Activated T-cell treated with anti-CD3 and anti-CD28 coated beads, Interleukin-2, amount 50 U/mL, for 4 hours (primary cell): ENCODE data around the gene NSUN5. TPM values are rescaled to one million over a fixed set of nuclear protein-coding genes. Genes with fewer than 3 reads are reported as not detected.
"Not testable (repeated sequence)": the region's sequence is repeated elsewhere in the genome, so short reads cannot be mapped to it uniquely, and the experiment has no call there.

ENCODE experiments used
- ATAC-seq, 2 donors: fragments of 200-7000 bp; cut with Tn5 transposase; one replicate each; pipeline ENCODE4 v1.10.0; 2021
- DNase-seq: peaks from one replicate; pipeline ENCODE4 v3.0.0-alpha.2; 2020
- H3K27me3 Mint-ChIP-seq: one replicate; pipeline ENCODE4 v1.8.0; 2021; ENCODE audit warnings: low read depth, mixed read lengths
- H3K36me3 Mint-ChIP-seq: one replicate; pipeline ENCODE4 v1.8.0; 2022; ENCODE audit warnings: mixed read lengths; ENCODE audit not compliant: insufficient read depth
- H3K4me1 Mint-ChIP-seq: one replicate; pipeline ENCODE4 v1.8.0; 2021; ENCODE audit warnings: low read depth, mixed read lengths
- H3K4me3 Mint-ChIP-seq: one replicate; pipeline ENCODE4 v1.8.0; 2021; ENCODE audit warnings: mild to moderate bottlenecking, moderate library complexity, mixed read lengths
- H3K9me3 Mint-ChIP-seq: one replicate; pipeline ENCODE4 v1.8.0; 2021; ENCODE audit warnings: mixed read lengths
- total RNA-seq, 3 donors: library from RNA; stranded (reverse); gene quantifications; one replicate each; pipeline ENCODE4 v1.2.1, GENCODE V29; 2021

The NSUN5 gene
- total RNA-seq, 3 donors from 2014 or later = 82.4 to 98.2 (median 96.0) TPM

- H3K36me3 Mint-ChIP-seq = no peaks in the 10 kb centered on the region
- no peaks in the 10 kb centered on the region for H3K4me1 Mint-ChIP-seq
- peaks cover 14% of the 10 kb centered on the region for H3K27me3 Mint-ChIP-seq
- H3K4me3 Mint-ChIP-seq = no peak overlapping the region
- DNase-seq (no peak), ATAC-seq (no peak)
- no peaks in the 10 kb centered on the region for H3K9me3 Mint-ChIP-seq
Measured at GRCh38 chr7:73340514-73340913, 31.9 kb upstream of the NSUN5 start.

- no peaks in the 10 kb centered on the region for H3K36me3 Mint-ChIP-seq
Measured at GRCh38 chr7:73338321-73338720, 29.7 kb upstream of the NSUN5 start.

DNA sequence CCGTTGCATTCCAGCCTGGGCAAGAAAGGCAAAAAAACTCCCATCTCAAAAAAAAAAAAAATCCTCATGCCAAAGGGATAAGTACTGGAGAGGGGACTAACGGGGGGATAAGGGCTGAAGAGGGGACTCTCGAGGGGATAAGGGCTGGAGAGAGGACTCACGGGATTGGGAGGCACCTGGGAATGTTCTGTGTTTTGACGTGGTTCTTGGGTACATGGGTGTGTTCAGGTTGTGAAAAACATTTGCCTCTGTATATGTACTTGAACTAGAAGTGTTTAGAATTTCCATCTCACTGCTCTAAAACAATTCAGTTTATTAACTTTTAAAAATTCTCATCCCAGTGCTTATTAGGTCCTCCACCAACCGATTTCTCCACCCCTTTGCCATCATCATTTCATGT lies 23.8 kb upstream of the NSUN5 start:
- no peaks in the 10 kb centered on the region for H3K4me1 Mint-ChIP-seq
- H3K27me3 Mint-ChIP-seq = no peaks in the 10 kb centered on the region
- ATAC-seq = no peak
- H3K36me3 Mint-ChIP-seq = no peaks in the 10 kb centered on the region
- DNase-seq = no peak
- H3K9me3 Mint-ChIP-seq = no peaks in the 10 kb centered on the region
- no peak overlapping the region for H3K4me3 Mint-ChIP-seq

More at GRCh38 chr7:73338321-73338720, 29.7 kb upstream of the NSUN5 start:
- no peaks in the 10 kb centered on the region for H3K9me3 Mint-ChIP-seq
- no peaks in the 10 kb centered on the region for H3K4me1 Mint-ChIP-seq
- no peak overlapping the region for H3K4me3 Mint-ChIP-seq
- ATAC-seq (no peak), DNase-seq (no peak)
- H3K27me3 Mint-ChIP-seq = peaks cover 12% of the 10 kb centered on the region

- H3K9me3 Mint-ChIP-seq = no peaks in the 10 kb centered on the region
- ATAC-seq (no peak), DNase-seq (no peak)
- H3K27me3 Mint-ChIP-seq = no peaks in the 10 kb centered on the region
- H3K4me3 Mint-ChIP-seq = no peak overlapping the region
- no peaks in the 10 kb centered on the region for H3K36me3 Mint-ChIP-seq
- H3K4me1 Mint-ChIP-seq = no peaks in the 10 kb centered on the region
Measured at GRCh38 chr7:73330772-73331171, 22.1 kb upstream of the NSUN5 start.

DNA sequence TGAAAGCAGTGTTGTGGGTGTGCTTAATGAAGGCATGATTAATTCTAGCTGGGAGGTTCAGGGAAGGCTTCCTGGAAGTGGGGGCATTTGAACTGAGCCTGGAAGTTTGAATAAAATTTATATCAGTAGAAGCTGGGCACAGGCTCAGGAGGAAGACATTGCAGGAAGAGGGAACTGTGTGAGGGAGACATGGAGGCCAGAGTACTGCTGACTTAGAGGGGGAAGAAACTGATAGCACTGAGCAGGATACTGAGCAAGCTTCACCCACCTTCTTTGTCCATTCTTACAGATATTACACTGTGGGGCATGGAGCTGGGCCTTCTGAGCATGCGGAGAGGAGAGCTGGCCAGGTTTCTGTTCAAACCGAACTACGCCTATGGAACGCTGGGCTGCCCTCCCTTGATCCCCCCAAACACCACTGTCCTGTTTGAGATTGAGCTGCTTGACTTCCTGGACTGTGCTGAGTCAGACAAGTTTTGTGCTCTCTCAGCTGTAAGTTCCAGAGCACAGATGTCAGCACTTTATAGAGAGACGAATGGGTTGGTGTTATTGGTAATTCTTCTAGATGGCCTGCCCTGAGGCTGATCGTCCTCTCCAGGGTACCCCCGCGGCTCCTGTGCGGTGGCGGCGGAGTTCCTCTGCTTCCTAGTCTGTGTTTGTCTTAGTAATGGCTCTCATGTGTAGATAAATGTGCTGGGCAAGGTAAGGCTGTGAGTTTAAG lies 21.4 kb upstream of the NSUN5 start:
- no peak overlapping the region for H3K4me3 Mint-ChIP-seq
- H3K27me3 Mint-ChIP-seq = no peaks in the 10 kb centered on the region
- H3K4me1 Mint-ChIP-seq = no peaks in the 10 kb centered on the region
- no peaks in the 10 kb centered on the region for H3K9me3 Mint-ChIP-seq
- DNase-seq (no peak), ATAC-seq (no peak)
- H3K36me3 Mint-ChIP-seq = no peaks in the 10 kb centered on the region

GRCh38 chr7:73328696-73329095 lies 20.1 kb upstream of the NSUN5 start:
- H3K4me1 Mint-ChIP-seq = peaks cover 7% of the 10 kb centered on the region
- DNase-seq = no peak
- H3K36me3 Mint-ChIP-seq = no peaks in the 10 kb centered on the region
- no peaks in the 10 kb centered on the region for H3K27me3 Mint-ChIP-seq
- no peaks in the 10 kb centered on the region for H3K9me3 Mint-ChIP-seq
- no peak for ATAC-seq
- H3K4me3 Mint-ChIP-seq = no peak overlapping the region

DNA sequence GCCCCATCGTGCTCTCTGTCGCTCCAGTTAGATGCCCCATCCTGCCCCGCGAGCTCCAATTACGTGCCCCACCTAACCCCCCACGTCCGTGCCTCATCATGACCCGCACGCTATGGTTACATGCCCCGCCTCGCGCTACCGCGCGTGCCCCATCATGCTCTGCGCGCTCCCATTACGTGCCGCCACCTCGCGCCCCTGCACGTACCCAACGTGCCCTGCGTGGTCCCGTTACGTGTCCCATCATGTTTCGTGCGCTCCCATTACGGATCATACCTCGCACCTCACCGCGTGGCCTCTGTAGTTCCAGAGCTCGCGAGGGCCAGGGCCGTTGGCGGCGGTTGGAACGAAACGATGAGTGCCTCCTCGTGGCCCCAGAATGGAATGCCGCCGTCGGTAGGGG lies 19.3 kb upstream of the NSUN5 start, which contains the start of the genes FKBP6 and TRIM50:
TSS of gene FKBP6 (plus strand) at position 240 of the 400 bp plus-strand sequence. CDS start 268 bp downstream, outside the sequence.
TSS of gene TRIM50 (minus strand) at position 161 of the 400 bp plus-strand sequence. CDS start 3,295 bp downstream, outside the sequence.
- ATAC-seq, H3K9me3 Mint-ChIP-seq, DNase-seq, H3K4me3 Mint-ChIP-seq, H3K27me3 Mint-ChIP-seq, H3K36me3 Mint-ChIP-seq: not testable (repeated sequence)
- peaks cover 10% of the 10 kb centered on the region for H3K4me1 Mint-ChIP-seq

DNA sequence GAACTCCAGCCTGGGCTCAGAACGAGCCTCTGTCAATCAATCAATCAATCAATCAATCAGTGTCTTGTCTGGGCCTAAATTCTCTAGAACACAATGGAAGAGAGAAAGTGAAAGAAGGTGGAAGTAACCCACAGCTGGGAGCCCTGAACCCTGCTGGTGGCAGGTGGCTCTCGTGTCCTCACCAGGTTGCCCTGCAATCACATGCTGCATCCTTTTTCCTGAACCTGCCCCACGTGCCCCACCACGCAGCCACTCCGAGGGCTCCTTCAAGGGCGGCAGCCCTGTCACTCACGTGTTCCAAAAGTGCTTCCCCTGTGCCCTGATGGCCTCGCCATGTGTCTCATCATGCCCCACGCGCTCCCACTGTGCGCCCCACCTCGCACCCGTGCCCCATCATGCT lies 18.8 kb upstream of the NSUN5 start:
- H3K4me1 Mint-ChIP-seq = peaks cover 10% of the 10 kb centered on the region
- not testable (repeated sequence) for H3K4me3 Mint-ChIP-seq, H3K9me3 Mint-ChIP-seq, H3K36me3 Mint-ChIP-seq, ATAC-seq, DNase-seq, H3K27me3 Mint-ChIP-seq

DNA sequence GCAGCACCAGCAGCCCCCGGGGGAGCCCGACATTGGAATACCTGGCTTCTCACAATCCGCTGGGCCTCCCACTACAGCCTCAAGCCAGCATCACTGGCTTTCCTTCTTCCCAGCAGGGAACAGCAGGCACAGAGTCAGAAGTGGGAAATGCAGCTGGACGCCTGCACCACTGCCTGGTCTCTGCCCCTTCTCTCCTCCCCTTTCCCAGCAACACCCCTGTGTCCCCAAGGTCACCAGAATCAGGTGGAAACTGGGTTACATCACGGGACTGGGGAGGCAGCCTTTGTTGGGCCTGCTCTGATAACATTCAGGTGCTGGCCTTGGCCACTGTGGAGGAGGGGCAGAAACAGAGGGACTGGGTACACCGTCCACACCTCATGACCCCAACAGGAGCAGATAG lies 16.8 kb upstream of the NSUN5 start:
- H3K36me3 Mint-ChIP-seq, DNase-seq, H3K4me3 Mint-ChIP-seq, H3K9me3 Mint-ChIP-seq, H3K27me3 Mint-ChIP-seq, ATAC-seq: not testable (repeated sequence)
- H3K4me1 Mint-ChIP-seq = peaks cover 10% of the 10 kb centered on the region

DNA sequence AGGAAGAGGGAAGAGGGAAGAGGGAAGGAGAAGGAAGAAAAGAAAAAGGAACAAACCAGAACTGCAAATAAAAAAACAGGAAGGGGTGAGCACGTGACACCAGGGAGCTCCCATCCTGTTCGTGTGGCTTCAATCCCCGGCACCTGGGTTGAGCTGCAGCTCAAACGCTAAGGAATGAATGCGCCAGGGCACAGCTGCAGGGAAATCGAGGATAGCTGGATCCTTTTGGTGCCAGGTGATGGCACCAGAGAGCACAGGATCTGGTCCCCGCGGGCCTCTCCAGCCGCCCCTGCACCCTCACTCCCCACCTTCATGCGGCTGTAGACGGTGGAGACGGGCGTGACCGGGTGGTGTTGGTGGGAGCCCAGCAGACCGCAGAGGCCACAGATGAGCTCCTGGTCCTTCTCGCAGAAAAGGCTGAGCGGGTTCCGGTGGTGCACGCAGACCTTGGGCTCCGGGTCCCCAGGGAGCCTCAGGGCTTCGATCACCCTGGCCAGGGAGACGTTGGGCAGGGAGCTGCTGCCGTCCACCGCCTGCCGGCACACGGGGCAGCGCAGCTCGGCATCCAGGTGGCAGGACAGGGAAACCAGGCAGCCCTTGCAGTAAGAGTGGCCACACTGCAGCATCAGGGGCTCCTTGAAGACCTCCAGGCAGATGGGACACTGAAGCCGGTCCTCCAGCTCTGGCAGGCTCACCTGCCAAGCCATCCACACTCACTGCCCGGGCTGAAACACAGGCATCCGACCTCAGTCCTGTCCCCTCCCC lies 15.6 kb upstream of the NSUN5 start:
- not testable (repeated sequence) for H3K27me3 Mint-ChIP-seq, H3K36me3 Mint-ChIP-seq, H3K9me3 Mint-ChIP-seq
- Mint-ChIP-seq H3K4me3 (peak overlapping the region; percentile 52), H3K4me1 (peaks cover 10% of the 10 kb centered on the region)
- ATAC-seq (peak; percentile 89 to 96), DNase-seq (peak; percentile 34)

- DNase-seq, H3K9me3 Mint-ChIP-seq, H3K36me3 Mint-ChIP-seq, H3K27me3 Mint-ChIP-seq, ATAC-seq: not testable (repeated sequence)
- Mint-ChIP-seq H3K4me1 (peaks cover 10% of the 10 kb centered on the region), H3K4me3 (peak overlapping the region; percentile 52)
Measured at GRCh38 chr7:73323434-73324080, 14.9 kb upstream of the NSUN5 start.

- H3K36me3 Mint-ChIP-seq, H3K9me3 Mint-ChIP-seq, H3K27me3 Mint-ChIP-seq, ATAC-seq, H3K4me3 Mint-ChIP-seq, DNase-seq: not testable (repeated sequence)
- H3K4me1 Mint-ChIP-seq = peaks cover 10% of the 10 kb centered on the region
Measured at GRCh38 chr7:73320009-73320408, 11.4 kb upstream of the NSUN5 start.

GRCh38 chr7:73319541-73319940 lies 10.9 kb upstream of the NSUN5 start:
- H3K9me3 Mint-ChIP-seq, H3K27me3 Mint-ChIP-seq, ATAC-seq, H3K4me3 Mint-ChIP-seq, H3K36me3 Mint-ChIP-seq, DNase-seq: not testable (repeated sequence)
- peaks cover 10% of the 10 kb centered on the region for H3K4me1 Mint-ChIP-seq

GRCh38 chr7:73318656-73319204 lies 10.1 kb upstream of the NSUN5 start:
- not testable (repeated sequence) for H3K9me3 Mint-ChIP-seq, H3K4me1 Mint-ChIP-seq, ATAC-seq, H3K27me3 Mint-ChIP-seq, H3K36me3 Mint-ChIP-seq, H3K4me3 Mint-ChIP-seq, DNase-seq
